Trophoblast cell (in vitro differentiated cells and primary cell): Measurements from ENCODE around the gene RTL10.

ENCODE experiments used
- DNase-seq, 2 donors: peaks; one replicate each; pipeline ENCODE4 v3.0.0-alpha.2; 2016
- H2AFZ ChIP-seq: 2 replicates; pipeline ENCODE4 v1.6.1; 2013; ENCODE audit warnings: low read length, moderate library complexity, mild to moderate bottlenecking; ENCODE audit not compliant: insufficient read depth, poor library complexity
- H2AK5ac ChIP-seq: 2 replicates; pipeline ENCODE4 v1.6.1; 2013; ENCODE audit warnings: mild to moderate bottlenecking, low read length
- H2BK120ac ChIP-seq: 2 replicates; pipeline ENCODE4 v1.6.1; 2013; ENCODE audit warnings: low read length, mild to moderate bottlenecking, moderate library complexity; ENCODE audit not compliant: insufficient read depth, poor library complexity
- H2BK12ac ChIP-seq: 2 replicates; pipeline ENCODE4 v1.6.1; 2013; ENCODE audit warnings: mild to moderate bottlenecking, low read length, moderate library complexity
- H2BK5ac ChIP-seq: 2 replicates; pipeline ENCODE4 v1.6.1; 2013; ENCODE audit warnings: low read length, low read depth, moderate library complexity, mild to moderate bottlenecking; ENCODE audit not compliant: poor library complexity
- H3K14ac ChIP-seq: 2 replicates; pipeline ENCODE4 v1.6.1; 2013; ENCODE audit warnings: mild to moderate bottlenecking, low read length
- H3K18ac ChIP-seq: 2 replicates; pipeline ENCODE4 v1.6.1; 2013; ENCODE audit warnings: mild to moderate bottlenecking, low read length
- H3K23ac ChIP-seq: 2 replicates; pipeline ENCODE4 v1.6.1; 2013; ENCODE audit warnings: low read length
- H3K27ac ChIP-seq: 2 replicates; pipeline ENCODE4 v1.5.1; 2013; ENCODE audit warnings: low read depth, mild to moderate bottlenecking, inconsistent platforms, low read length, moderate library complexity
- H3K27me3 ChIP-seq: 2 replicates; pipeline ENCODE4 v1.6.1; 2013; ENCODE audit warnings: inconsistent platforms, mild to moderate bottlenecking, low read length, moderate library complexity; ENCODE audit not compliant: insufficient read depth
- H3K36me3 ChIP-seq, 2 experiments: 1 replicate in 1 of 2; 2 replicates in 1 of 2; pipeline ENCODE4 v1.6.1; 2013; ENCODE audit warnings: low read length in 2 of 2, mild to moderate bottlenecking in 2 of 2, moderate library complexity in 1 of 2; ENCODE audit not compliant: insufficient read depth in 2 of 2, control insufficient read depth in 1 of 2
- H3K4ac ChIP-seq: 2 replicates; pipeline ENCODE4 v1.6.1; 2013; ENCODE audit warnings: low read depth, mild to moderate bottlenecking, low read length, moderate library complexity
- H3K4me1 ChIP-seq, 2 experiments: 1 replicate in 1 of 2; 2 replicates in 1 of 2; pipeline ENCODE4 v1.6.1; 2013; ENCODE audit warnings: low read length in 2 of 2, mild to moderate bottlenecking in 2 of 2, moderate library complexity in 1 of 2; ENCODE audit not compliant: insufficient read depth in 2 of 2, control insufficient read depth in 1 of 2
- H3K4me2 ChIP-seq: 2 replicates; pipeline ENCODE4 v1.6.1; 2013; ENCODE audit warnings: inconsistent platforms, mild to moderate bottlenecking, low read length, moderate library complexity
- H3K4me3 ChIP-seq: 2 replicates; pipeline ENCODE4 v1.5.1; 2013; ENCODE audit warnings: mild to moderate bottlenecking, low read depth, low read length, inconsistent platforms
- H3K79me1 ChIP-seq: one replicate; pipeline ENCODE4 v1.6.1; 2013; ENCODE audit warnings: low read length
- H3K79me2 ChIP-seq: 2 replicates; pipeline ENCODE4 v1.6.1; 2013; ENCODE audit warnings: low read length, mild to moderate bottlenecking; ENCODE audit not compliant: control insufficient read depth, insufficient read depth, poor library complexity
- H3K9ac ChIP-seq: 2 replicates; pipeline ENCODE4 v1.6.1; 2013; ENCODE audit warnings: mild to moderate bottlenecking, low read length
- H3K9me3 ChIP-seq: 2 replicates; pipeline ENCODE4 v1.6.1; 2013; ENCODE audit warnings: low read depth, mild to moderate bottlenecking, control low read depth, inconsistent platforms, low read length; ENCODE audit not compliant: insufficient read depth
- H4K12ac ChIP-seq: 2 replicates; pipeline ENCODE4 v1.6.1; 2013; ENCODE audit warnings: low read depth, mild to moderate bottlenecking, low read length, moderate library complexity
- H4K8ac ChIP-seq: 2 replicates; pipeline ENCODE4 v1.6.1; 2013; ENCODE audit warnings: low read depth, mild to moderate bottlenecking, low read length, moderate library complexity
- H4K91ac ChIP-seq: one replicate; pipeline ENCODE4 v1.6.1; 2013; ENCODE audit warnings: low read depth, mild to moderate bottlenecking, low read length, moderate library complexity
- WGBS: extraction: QIAGEN DNeasy Blood & Tissue Kit; methylation state at CpG from one replicate; pipeline ENCODE4 v1.1.7; 2013; ENCODE audit warnings: missing lambda C conversion rate; ENCODE audit not compliant: insufficient read length, insufficient coverage; ENCODE audit errors: extremely low coverage; 5-methylcytosine and 5-hydroxymethylcytosine counted together

RTL10 gene

DNA sequence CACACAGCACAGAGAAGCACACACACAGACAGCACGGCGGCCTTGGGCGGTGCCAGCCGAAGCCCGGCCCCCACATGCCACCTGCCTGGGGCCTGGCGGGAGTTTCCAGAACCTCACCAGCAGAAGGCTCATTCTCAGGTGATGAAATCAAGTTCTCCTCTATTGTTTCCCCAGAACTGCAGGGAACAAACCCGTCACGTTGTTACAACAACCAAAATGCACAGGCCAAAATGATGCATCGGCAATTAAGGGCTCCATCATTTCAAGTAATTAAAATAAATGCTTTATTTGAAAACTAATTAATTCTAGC lies 30.8 kb downstream of the RTL10 start:
- Histone ChIP-seq H2BK5ac (no peak overlapping the region), H2AFZ (no peak overlapping the region), H2AK5ac (no peak overlapping the region), H3K9me3 (no peaks in the 10 kb centered on the region), H3K27ac (no peak overlapping the region), H3K27me3 (no peaks in the 10 kb centered on the region), H2BK120ac (no peak overlapping the region), H3K4me3 (no peak overlapping the region), H3K4me1 (peaks cover 12 to 16% of the 10 kb centered on the region in 2 experiments), H4K12ac (no peak overlapping the region), H3K9ac (no peak overlapping the region), H3K18ac (no peak overlapping the region), H4K8ac (no peak overlapping the region), H3K79me2 (no peaks in the 10 kb centered on the region), H3K23ac (no peak overlapping the region), H3K36me3 (peaks cover 0 to 5% of the 10 kb centered on the region in 2 experiments), H3K14ac (no peak overlapping the region), H3K4ac (no peak overlapping the region), H4K91ac (no peak overlapping the region), H3K4me2 (no peak overlapping the region), H2BK12ac (no peak overlapping the region), H3K79me1 (no peaks in the 10 kb centered on the region)
- no CpG with 5 or more reads among the region's 9 CpGs for WGBS
- peak; percentile 69 to 81 for DNase-seq

- Histone ChIP-seq H3K4me1 (peaks cover 12 to 16% of the 10 kb centered on the region in 2 experiments), H3K9me3 (no peaks in the 10 kb centered on the region), H3K23ac (no peak overlapping the region), H3K4me3 (no peak overlapping the region), H3K4ac (no peak overlapping the region), H3K79me1 (no peaks in the 10 kb centered on the region), H2AFZ (no peak overlapping the region), H4K8ac (no peak overlapping the region), H3K36me3 (peaks cover 0 to 5% of the 10 kb centered on the region in 2 experiments), H3K79me2 (no peaks in the 10 kb centered on the region), H3K9ac (no peak overlapping the region), H3K4me2 (no peak overlapping the region), H2AK5ac (no peak overlapping the region), H3K18ac (no peak overlapping the region), H2BK5ac (no peak overlapping the region), H3K27ac (no peak overlapping the region), H3K27me3 (no peaks in the 10 kb centered on the region), H4K91ac (no peak overlapping the region), H4K12ac (no peak overlapping the region), H3K14ac (no peak overlapping the region), H2BK120ac (no peak overlapping the region), H2BK12ac (no peak overlapping the region)
- no peak for DNase-seq
- WGBS = no CpG with 5 or more reads among the region's 11 CpGs
Measured at GRCh38 chr22:19823191-19823901, 31.3 kb downstream of the RTL10 start.

DNA sequence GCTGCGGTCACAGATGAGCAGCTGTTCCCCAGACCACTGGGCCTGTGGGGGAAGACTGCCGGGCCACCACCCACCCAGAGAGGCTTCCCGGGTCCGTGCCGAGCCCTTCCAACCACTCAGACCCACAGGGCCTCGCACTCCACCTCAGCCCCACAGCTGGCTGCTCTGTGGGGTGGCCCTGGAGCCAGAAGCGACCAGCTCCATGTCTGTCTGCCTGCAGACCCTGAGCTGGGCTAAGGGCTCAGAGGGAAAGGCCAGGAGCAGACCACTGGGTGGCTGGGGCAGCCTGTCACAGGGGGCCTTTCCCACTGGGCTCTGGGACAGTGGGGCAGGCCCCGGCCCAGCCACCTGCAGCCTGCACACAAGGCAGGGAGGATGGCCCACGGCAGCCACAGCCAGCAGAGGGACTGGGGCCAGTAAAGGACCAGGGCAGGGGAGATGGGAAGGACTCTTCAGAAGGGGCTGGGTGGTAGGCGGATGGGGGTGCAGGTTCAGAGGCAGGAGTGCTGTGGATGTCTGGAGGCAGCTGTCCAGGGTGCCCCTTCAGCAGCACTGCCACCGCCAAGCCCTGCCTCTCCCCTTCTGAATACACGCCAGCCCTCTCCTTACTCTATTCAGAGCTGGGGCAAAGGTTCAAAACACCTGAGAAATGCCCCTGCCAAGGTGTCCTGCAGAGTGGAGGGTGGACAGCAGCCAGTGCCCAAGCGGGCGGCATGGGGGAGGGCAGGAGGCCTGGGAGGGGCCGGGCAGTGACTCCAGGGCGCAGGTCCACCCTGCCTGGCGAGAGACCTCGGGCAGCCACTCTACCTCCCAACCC lies 32.2 kb downstream of the RTL10 start:
- Histone ChIP-seq H3K23ac (no peak overlapping the region), H3K79me2 (no peaks in the 10 kb centered on the region), H4K8ac (no peak overlapping the region), H2AFZ (no peak overlapping the region), H3K4me3 (no peak overlapping the region), H2BK12ac (no peak overlapping the region), H3K14ac (no peak overlapping the region), H2AK5ac (no peak overlapping the region), H3K36me3 (peaks cover 0 to 5% of the 10 kb centered on the region in 2 experiments), H4K91ac (no peak overlapping the region), H3K4me1 (peaks cover 12 to 16% of the 10 kb centered on the region in 2 experiments), H2BK5ac (no peak overlapping the region), H3K4ac (no peak overlapping the region), H2BK120ac (no peak overlapping the region), H3K18ac (no peak overlapping the region), H3K9ac (no peak overlapping the region), H4K12ac (no peak overlapping the region), H3K27me3 (no peaks in the 10 kb centered on the region), H3K79me1 (no peaks in the 10 kb centered on the region), H3K27ac (no peak overlapping the region), H3K4me2 (no peak overlapping the region), H3K9me3 (no peaks in the 10 kb centered on the region)
- no peak for DNase-seq
- WGBS = no CpG with 5 or more reads among the region's 18 CpGs

- Histone ChIP-seq H3K27me3 (no peaks in the 10 kb centered on the region), H3K4me2 (no peak overlapping the region), H3K4me1 (peaks cover 12 to 16% of the 10 kb centered on the region in 2 experiments), H3K4me3 (no peak overlapping the region), H3K9ac (no peak overlapping the region), H2AFZ (no peak overlapping the region), H2AK5ac (no peak overlapping the region), H3K14ac (no peak overlapping the region), H3K79me1 (no peaks in the 10 kb centered on the region), H3K18ac (no peak overlapping the region), H3K23ac (no peak overlapping the region), H2BK120ac (no peak overlapping the region), H2BK12ac (no peak overlapping the region), H3K36me3 (peaks cover 0 to 5% of the 10 kb centered on the region in 2 experiments), H3K27ac (no peak overlapping the region), H4K91ac (no peak overlapping the region), H4K12ac (no peak overlapping the region), H3K79me2 (no peaks in the 10 kb centered on the region), H2BK5ac (no peak overlapping the region), H3K9me3 (no peaks in the 10 kb centered on the region), H4K8ac (no peak overlapping the region), H3K4ac (no peak overlapping the region)
- no peak for DNase-seq
- no CpG with 5 or more reads among the region's 20 CpGs for WGBS
Measured at GRCh38 chr22:19821523-19822300, 33.0 kb downstream of the RTL10 start.
